HG02610 (cell line): Measurements from ENCODE around the gene USP31.

Experiments used
- ATAC-seq: cut with Tn5 transposase; IDR thresholded peaks from one replicate; pipeline ENCODE4 v1.9.1; 2021; ENCODE audit warnings: mild to moderate bottlenecking, moderate library complexity; ENCODE audit not compliant: unreplicated experiment

USP31 gene

GRCh38 chr16:23025692-23026307, 123.5 kb downstream of the USP31 start:
- ATAC-seq, result no peak

- ATAC-seq, result no peak
Observed at GRCh38 chr16:23024044-23024443, 125.2 kb downstream of the USP31 start.

- no peak for ATAC-seq
Observed at GRCh38 chr16:23020084-23020483, 129.2 kb downstream of the USP31 start.

GRCh38 chr16:23016368-23016767, 132.9 kb downstream of the USP31 start:
- ATAC-seq, result no peak

GRCh38 chr16:23015580-23015979, 133.7 kb downstream of the USP31 start:
- no peak for ATAC-seq

GRCh38 chr16:23014592-23014991, 134.7 kb downstream of the USP31 start:
- no peak for ATAC-seq
